HepG2 (cell line): ENCODE data around the gene SRSF3. TPM values are rescaled to one million over a fixed set of nuclear protein-coding genes. Genes with fewer than 3 reads are reported as not detected.

Source experiments
- ATF7-NPFF ChIP-seq: sonication (generic); formaldehyde crosslinking; IDR thresholded peaks from 2 replicates; pipeline ENCODE4 v1.8.1; 2023; ENCODE audit warnings: mild to moderate bottlenecking, low read depth, missing genetic modification reagents, moderate library complexity
- BCL3 ChIP-seq: sonication (generic); formaldehyde crosslinking; IDR thresholded peaks from 2 replicates; pipeline ENCODE4 v1.5.1; 2020; ENCODE audit warnings: mild to moderate bottlenecking, missing genetic modification reagents, moderate library complexity
- CSRNP1 ChIP-seq: sonication (generic); formaldehyde crosslinking; IDR thresholded peaks from 2 replicates; pipeline ENCODE4 v1.8.1; 2023; ENCODE audit warnings: mild to moderate bottlenecking, missing genetic modification reagents
- FOXK1 ChIP-seq: sonication (generic); formaldehyde crosslinking; IDR thresholded peaks from 2 replicates; pipeline ENCODE4 v1.4.0; 2020; ENCODE audit warnings: low read depth, missing genetic modification reagents, borderline replicate concordance
- GATAD1 ChIP-seq: IDR thresholded peaks from 2 replicates; pipeline ENCODE4 v1.6.1; 2016; ENCODE audit warnings: missing genetic modification reagents, missing compliant biosample characterization
- GPBP1L1 ChIP-seq: sonication (generic); formaldehyde crosslinking; IDR thresholded peaks from 2 replicates; pipeline ENCODE4 v1.5.0; 2020; ENCODE audit warnings: mild to moderate bottlenecking, missing genetic modification reagents
- HDAC6 ChIP-seq: fragments of 200-600 bp; sonication (generic); IDR thresholded peaks from 2 replicates; pipeline ENCODE4 v1.7.0; 2017; ENCODE audit warnings: mild to moderate bottlenecking, antibody characterized with exemption, low read length, low read depth
- KAT8 ChIP-seq: IDR thresholded peaks from 2 replicates; pipeline ENCODE4 v1.6.1; 2016; ENCODE audit warnings: missing genetic modification reagents, missing compliant biosample characterization
- MAZ ChIP-seq, 2 experiments: sonication (generic) in 1 of 2; formaldehyde crosslinking in 1 of 2; IDR thresholded peaks; 2 replicates each; pipeline versions ENCODE4 v1.5.0 to v1.6.1; 2012 to 2020; ENCODE audit warnings: low read depth in 2 of 2, mild to moderate bottlenecking in 2 of 2, borderline replicate concordance in 1 of 2, improper control_type of control experiment in 1 of 2, low read length in 1 of 2, missing genetic modification reagents in 1 of 2, moderate library complexity in 1 of 2
- MLLT10 ChIP-seq: sonication (generic); formaldehyde crosslinking; IDR thresholded peaks from 2 replicates; pipeline ENCODE4 v1.4.0; 2020; ENCODE audit warnings: missing genetic modification reagents
- MXD4 ChIP-seq: IDR thresholded peaks from 2 replicates; pipeline ENCODE4 v1.6.1; 2016; ENCODE audit warnings: mild to moderate bottlenecking, missing biosample characterization, missing genetic modification reagents
- NFE2 ChIP-seq: sonication (generic); formaldehyde crosslinking; IDR thresholded peaks from 2 replicates; pipeline ENCODE4 v1.4.0; 2020; ENCODE audit warnings: missing genetic modification reagents
- RFXANK ChIP-seq: IDR thresholded peaks from 2 replicates; pipeline ENCODE4 v1.6.1; 2016
- SMARCC2 ChIP-seq: fragments of 450-650 bp; IDR thresholded peaks from 2 replicates; pipeline ENCODE4 v1.6.1; 2017; ENCODE audit warnings: antibody characterized with exemption, mild to moderate bottlenecking
- ZBTB38 ChIP-seq: sonication (generic); formaldehyde crosslinking; IDR thresholded peaks from 2 replicates; pipeline ENCODE4 v1.5.1; 2020; ENCODE audit warnings: mild to moderate bottlenecking, missing genetic modification reagents
- ZMYM4 ChIP-seq: sonication (generic); formaldehyde crosslinking; IDR thresholded peaks from 2 replicates; pipeline ENCODE4 v1.8.1; 2023; ENCODE audit warnings: mild to moderate bottlenecking, missing genetic modification reagents
- ZNF264 ChIP-seq: sonication (generic); formaldehyde crosslinking; IDR thresholded peaks from 2 replicates; pipeline ENCODE4 v1.4.0; 2020; ENCODE audit warnings: missing genetic modification reagents
- ZNF451 ChIP-seq: sonication (generic); formaldehyde crosslinking; IDR thresholded peaks from 2 replicates; pipeline ENCODE4 v1.5.0; 2020; ENCODE audit warnings: mild to moderate bottlenecking, missing genetic modification reagents
- ZNF484 ChIP-seq: sonication (generic); formaldehyde crosslinking; IDR thresholded peaks from 2 replicates; pipeline ENCODE4 v1.5.1; 2020; ENCODE audit warnings: mild to moderate bottlenecking, low read depth, missing genetic modification reagents, borderline replicate concordance
- ZNF597 ChIP-seq: sonication (generic); formaldehyde crosslinking; IDR thresholded peaks from 2 replicates; pipeline ENCODE4 v1.5.0; 2020; ENCODE audit warnings: missing genetic modification reagents
- ZNF691 ChIP-seq: sonication (generic); formaldehyde crosslinking; IDR thresholded peaks from 2 replicates; pipeline ENCODE4 v1.4.0; 2020; ENCODE audit warnings: missing genetic modification reagents, low read depth, mild to moderate bottlenecking, borderline replicate concordance
- ZNF703 ChIP-seq: sonication (generic); formaldehyde crosslinking; IDR thresholded peaks from 2 replicates; pipeline ENCODE4 v1.5.1; 2020; ENCODE audit warnings: missing genetic modification reagents, mild to moderate bottlenecking, moderate library complexity, borderline replicate concordance
- ZNF788 ChIP-seq: sonication (generic); formaldehyde crosslinking; IDR thresholded peaks from 2 replicates; pipeline ENCODE4 v1.5.0; 2020; ENCODE audit warnings: mild to moderate bottlenecking, missing genetic modification reagents, borderline replicate concordance
- ZNF792 ChIP-seq: IDR thresholded peaks from 2 replicates; pipeline ENCODE4 v1.6.1; 2016
- polyA plus RNA-seq, 8 experiments: library from polyadenylated mRNA; depleted of rRNA in 3 of 8; stranded (reverse) in 7 of 8; unstranded in 1 of 8; fragments of >200 nt; fragmentation: Illumina TruSeq in 4 of 8; extraction: Trizol in 4 of 8; gene quantifications; 2 replicates each; pipeline versions ENCODE4 v1.2.1 to v1.2.3, GENCODE V29; 2011 to 2016; ENCODE audit warnings: low read depth in 4 of 8, missing spikeins in 1 of 8, mixed read lengths in 1 of 8; ENCODE audit not compliant: insufficient read depth in 1 of 8
- total RNA-seq, 5 experiments: library from RNA; depleted of rRNA; stranded (reverse); fragments of >200 nt; fragmentation: Illumina TruSeq; extraction: Trizol; gene quantifications; 2 replicates each; pipeline ENCODE4 v1.2.3, GENCODE V29; 2016; ENCODE audit warnings: low read depth in 1 of 5

Gene SRSF3
- total and polyA plus RNA-seq, 2 of the 13 experiments (the other 11 are each of a cell fraction or from before 2014, with no cell fraction given) = 206 to 684 TPM

- TF ChIP-seq GPBP1L1 (no peak), ATF7-NPFF (CRISPR knock-in tag) (no peak), ZNF484 (CRISPR knock-in tag) (0 out of 2 replicates have a peak, but pooled peaks have one; percentile 43), BCL3 (no peak), GATAD1 (CRISPR knock-in tag) (no peak), CSRNP1 (no peak), SMARCC2 (no peak), ZBTB38 (CRISPR knock-in tag) (peak; percentile 72), ZNF792 (no peak), RFXANK (CRISPR knock-in tag) (no peak), ZNF451 (CRISPR knock-in tag) (no peak), ZMYM4 (CRISPR knock-in tag) (peak; percentile 36; the same call in 1 of the 2 replicates), ZNF597 (CRISPR knock-in tag) (no peak), MXD4 (CRISPR knock-in tag) (no peak), FOXK1 (no peak), ZNF264 (no peak), ZNF691 (CRISPR knock-in tag) (no peak), MAZ (IDR thresholded peaks at IDR 0.05; ENCODE audit: borderline replicate concordance, low read depth, low read length) (no peak), MAZ (CRISPR knock-in tag; IDR thresholded peaks at IDR 0.05; ENCODE audit: low read depth) (peak; percentile 47; the same call in 1 of the 2 replicates), ZNF703 (CRISPR knock-in tag) (no peak), MLLT10 (CRISPR knock-in tag) (no peak), KAT8 (CRISPR knock-in tag) (no peak), NFE2 (CRISPR knock-in tag) (no peak), ZNF788 (CRISPR knock-in tag) (no peak), HDAC6 (no peak)
These were observed 13.7 kb downstream of the SRSF3 start (continued) for GRCh38 chr6:36607683-36608386.
